OCI-M1 (cell line): ENCODE results near the gene DYDC2.
A peak's percentile ranks its signal among the peaks of the same experiment; 100 is the strongest.
"Not testable (repeated sequence)": the region's sequence is repeated elsewhere in the genome, so short reads cannot be mapped to it uniquely, and the experiment has no call there.

Source experiments
- DNase-seq: peaks from one replicate; lab custom pipeline; 2025; lab: John Stamatoyannopoulos, UW

The DYDC2 gene

DNA sequence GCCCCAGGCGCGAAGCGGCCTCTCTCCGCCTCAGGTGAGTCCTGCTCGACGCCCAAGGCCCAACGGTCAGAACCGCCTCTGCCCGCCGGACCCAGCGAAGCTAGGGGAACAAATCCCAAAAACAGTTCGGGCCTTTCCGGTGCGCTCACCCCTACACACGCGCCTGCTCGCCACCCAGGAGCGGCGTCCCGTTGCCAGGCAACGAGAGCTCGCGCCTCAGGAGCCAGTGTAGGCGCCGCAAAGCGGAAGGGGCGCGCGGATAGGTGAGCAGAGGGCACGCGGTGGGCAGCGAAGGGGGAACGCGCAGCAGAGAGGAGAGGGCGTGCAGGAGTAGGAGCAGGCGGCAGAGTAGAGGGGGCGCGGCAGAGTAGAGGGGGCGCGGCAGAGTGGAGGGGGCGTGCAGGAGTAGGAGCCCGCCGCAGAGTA lies at the start of gene DYDC2, which contains the start of gene DYDC1:
DYDC2 (plus strand) TSS at position 219 of the 426 bp plus-strand sequence. CDS start 5,663 bp downstream, outside the sequence.
DYDC1 (minus strand) TSS at position 193 of the 426 bp plus-strand sequence. CDS start 4,154 bp downstream, outside the sequence.
- DNase-seq: no peak

DNA sequence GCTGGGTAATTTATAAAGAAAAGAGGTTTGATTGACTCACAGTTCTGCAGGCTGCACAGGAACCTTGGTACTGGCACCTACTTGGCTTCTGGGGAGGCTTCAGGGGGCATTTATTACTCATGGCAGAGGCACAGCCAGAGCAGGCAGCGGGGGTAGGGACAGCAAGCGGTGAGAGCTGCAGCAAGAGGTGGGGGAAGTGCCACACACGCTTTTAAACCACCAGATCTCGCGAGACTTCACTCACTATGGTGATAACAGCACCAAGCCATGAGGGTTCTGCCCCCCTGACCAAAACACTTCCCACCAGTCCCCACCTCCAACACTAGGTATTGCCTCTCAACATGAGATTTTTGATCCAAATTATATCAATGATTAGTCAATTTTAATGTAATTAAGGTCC lies 43.1 kb upstream of the DYDC2 start:
- no peak for DNase-seq

GRCh38 chr10:80315391-80315790 lies 41.2 kb upstream of the DYDC2 start:
- DNase-seq: no peak

DNA sequence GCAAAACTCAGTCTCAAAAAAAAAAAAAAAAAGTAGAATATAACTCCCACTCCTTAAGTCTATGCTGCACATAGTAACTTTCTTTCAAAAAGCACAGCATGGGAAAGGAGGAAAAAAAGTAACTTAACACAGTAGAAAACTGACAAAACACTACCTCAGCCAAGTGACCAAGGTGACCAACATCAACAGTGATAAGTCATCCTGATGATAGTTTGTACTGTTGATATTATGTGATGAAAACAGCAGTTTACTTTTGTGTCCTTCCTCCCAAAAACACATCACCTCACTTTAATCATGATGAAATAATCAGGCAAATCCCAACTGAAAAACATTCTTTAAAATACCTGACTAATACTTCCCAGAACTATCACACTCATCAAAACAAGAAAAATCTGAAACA lies 37.8 kb upstream of the DYDC2 start:
- DNase-seq: no peak

GRCh38 chr10:80319318-80319717 lies 37.3 kb upstream of the DYDC2 start:
- no peak for DNase-seq

DNA sequence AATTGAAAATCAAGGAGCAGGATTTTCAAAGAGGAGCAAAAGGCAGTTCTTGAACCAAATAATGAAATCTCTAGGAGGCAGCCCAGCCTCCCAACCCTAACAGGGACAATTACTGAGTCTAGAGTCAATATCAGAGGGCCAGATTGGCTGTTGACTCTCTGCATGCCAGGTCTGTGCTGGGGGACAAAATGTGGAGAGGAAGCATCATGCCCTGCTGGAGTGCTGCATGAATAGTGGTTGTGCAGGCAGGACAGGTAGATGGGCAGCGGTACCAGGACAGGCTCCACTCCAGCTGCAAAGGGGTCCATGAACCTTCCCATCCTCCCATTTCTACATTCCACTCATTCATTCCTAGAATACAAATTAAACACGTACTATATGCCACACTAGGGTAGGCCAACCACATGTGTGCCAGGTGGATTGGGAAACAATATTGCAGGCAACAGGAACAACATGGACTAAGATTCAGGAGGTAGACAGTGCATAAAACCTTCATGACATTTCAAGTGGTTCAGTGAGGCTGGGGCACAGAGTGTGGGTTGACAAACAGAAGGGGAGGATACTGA lies 36.8 kb upstream of the DYDC2 start:
- no peak for DNase-seq

DNA sequence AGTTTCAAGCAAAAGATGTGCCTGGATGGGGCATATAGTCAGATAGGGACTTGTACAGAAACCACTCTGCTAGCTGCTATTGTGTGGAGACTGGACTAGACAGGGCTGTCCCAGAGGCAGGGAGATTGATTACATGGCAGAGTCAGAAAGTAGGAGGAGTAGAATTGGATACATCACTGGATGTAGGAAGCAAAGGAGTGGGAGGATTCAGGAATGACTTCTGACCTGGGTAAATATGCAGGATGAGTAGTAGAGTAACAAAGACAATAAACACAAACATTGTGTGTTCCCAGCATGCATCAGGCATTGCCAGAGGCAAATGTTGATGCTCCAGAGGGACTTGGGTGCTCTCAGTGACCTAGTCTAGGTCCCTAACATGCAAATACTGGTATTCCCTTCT lies 36.2 kb upstream of the DYDC2 start:
- no peak for DNase-seq

- DNase-seq: no peak
These were observed 35.4 kb upstream of the DYDC2 start for GRCh38 chr10:80321183-80321582.

- no peak for DNase-seq
These were observed 34.4 kb upstream of the DYDC2 start for GRCh38 chr10:80322158-80322557.

GRCh38 chr10:80322711-80323110 lies 33.9 kb upstream of the DYDC2 start:
- no peak for DNase-seq

- DNase-seq: no peak
These were observed 33.3 kb upstream of the DYDC2 start for GRCh38 chr10:80323311-80323710.

- peak; percentile 14 for DNase-seq
These were observed 32.5 kb upstream of the DYDC2 start for GRCh38 chr10:80324086-80324485.

- DNase-seq: no peak
These were observed 31.7 kb upstream of the DYDC2 start for GRCh38 chr10:80324891-80325364.

- DNase-seq: no peak
These were observed 22.6 kb upstream of the DYDC2 start for GRCh38 chr10:80333983-80334382.

- peak; percentile 44 for DNase-seq
These were observed 12.3 kb upstream of the DYDC2 start for GRCh38 chr10:80344276-80344675.

DNA sequence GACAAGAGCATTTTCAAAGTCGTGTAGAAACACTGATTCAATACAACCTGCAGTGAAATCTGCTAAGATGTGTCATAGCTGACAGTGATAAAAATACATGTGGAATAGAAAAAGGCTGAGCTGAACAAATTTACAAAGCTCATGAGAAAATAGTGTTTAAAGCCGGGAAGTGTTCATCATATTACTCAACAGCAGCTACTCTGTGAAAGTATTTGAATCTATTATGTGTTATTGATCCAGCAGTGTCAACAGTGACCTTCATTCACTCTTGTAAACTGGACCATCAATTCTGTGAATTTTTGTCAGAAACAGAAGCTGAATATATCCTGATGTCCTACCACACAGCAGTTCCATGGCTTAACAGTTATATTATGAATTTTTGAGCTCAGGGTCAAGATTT lies 11.7 kb upstream of the DYDC2 start:
- no peak for DNase-seq

DNA sequence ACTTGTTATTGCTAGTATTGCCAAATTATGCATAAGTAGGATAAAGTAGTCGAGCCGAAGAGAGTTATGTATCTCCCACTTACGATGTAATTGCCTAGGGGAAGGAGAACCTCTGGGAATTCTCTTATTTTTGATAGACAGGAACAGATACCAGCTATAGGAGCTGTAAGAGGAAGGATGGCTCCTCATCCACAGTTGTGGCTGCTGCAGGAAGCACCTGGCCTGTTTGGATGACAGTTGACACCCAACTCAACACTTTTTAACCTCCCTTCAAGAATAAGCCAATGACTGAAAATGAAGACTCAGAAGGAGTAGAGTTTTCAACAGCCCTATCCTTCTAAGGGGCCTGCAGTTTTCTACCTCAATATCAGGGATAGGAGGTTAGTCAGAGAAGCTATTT lies 6.3 kb upstream of the DYDC2 start:
- DNase-seq: no peak

DNA sequence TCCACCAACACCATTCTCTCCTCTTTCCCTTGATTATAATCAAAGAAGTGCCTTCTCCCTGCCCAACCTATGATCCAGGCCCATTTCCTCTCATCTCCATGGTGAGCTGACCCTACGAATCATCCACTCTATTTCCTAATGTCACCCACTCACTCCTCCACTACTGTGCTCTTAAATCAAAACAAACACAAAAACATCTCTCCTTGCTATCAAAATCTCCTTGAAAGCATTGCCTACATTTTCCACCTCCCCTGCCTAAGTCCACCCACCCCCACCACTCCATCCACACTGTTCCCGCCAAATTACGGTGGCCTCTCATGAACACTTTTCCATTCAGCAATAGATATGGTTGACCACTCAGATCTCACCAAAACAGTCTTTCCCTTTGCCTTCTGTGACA lies 5.4 kb upstream of the DYDC2 start:
- DNase-seq: no peak

GRCh38 chr10:80356989-80357850 lies 639 bp downstream of the DYDC2 start:
- DNase-seq: no peak

GRCh38 chr10:80357851-80358125 lies 1.2 kb downstream of the DYDC2 start:
- no peak for DNase-seq

DNA sequence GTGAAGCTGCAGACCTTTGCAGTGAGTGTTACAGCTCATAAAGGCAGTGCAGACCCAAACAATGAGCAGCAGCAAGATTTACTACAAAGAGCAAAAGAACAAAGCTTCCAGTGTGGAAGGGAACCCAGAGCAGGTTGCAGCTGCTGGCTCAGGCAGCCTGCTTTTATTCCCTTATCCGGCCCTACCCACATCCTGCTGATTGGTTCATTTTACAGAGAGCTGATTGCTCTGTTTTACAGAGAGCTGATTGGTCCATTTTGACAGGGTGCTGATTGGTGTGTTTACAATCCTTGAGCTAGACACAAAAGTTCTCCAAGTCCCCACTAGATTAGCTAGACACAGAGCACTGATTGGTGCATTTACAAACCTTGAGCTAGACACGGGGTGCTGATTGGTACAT lies 2.3 kb downstream of the DYDC2 start:
- DNase-seq: not testable (repeated sequence)

DNA sequence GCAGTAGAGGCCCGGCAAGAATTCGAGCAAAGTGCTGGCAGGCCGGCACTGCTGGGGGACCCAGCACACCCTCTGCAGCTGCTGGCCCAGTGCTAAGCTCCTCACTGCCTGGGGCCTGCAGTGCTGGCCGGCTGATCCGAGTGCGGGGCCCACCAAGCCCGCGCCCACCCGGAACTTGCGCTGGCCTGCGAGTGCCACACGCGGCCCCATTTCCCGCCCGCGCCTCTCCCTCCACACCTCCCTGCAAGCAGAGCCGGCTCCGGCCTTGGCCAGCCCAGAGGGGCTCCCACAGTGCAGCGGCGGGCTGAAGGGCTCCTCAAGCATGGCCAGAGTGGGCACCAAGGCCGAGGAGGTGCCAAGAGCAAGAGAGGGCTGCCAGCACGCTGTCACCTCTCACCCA lies 3.1 kb downstream of the DYDC2 start:
- no peak for DNase-seq

DNA sequence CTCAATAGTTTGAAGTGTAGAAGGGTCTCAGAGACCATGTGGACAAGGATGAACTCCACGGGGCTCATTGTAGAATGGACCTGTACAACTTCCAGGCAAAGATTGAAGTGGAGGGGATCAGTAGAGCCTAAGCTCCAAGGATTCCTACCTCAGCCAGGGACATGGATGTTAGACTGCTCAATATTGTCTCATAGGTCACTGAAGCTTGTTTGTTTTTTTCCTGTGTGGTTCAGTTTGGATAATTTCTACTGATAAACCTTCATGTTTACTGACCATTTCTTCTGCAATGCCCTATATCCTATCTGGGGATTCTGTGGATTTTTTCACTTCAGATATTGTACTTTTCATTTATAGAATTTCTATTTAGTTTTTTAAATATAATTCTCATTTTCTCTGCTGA lies 8.9 kb downstream of the DYDC2 start:
- no peak for DNase-seq

DNA sequence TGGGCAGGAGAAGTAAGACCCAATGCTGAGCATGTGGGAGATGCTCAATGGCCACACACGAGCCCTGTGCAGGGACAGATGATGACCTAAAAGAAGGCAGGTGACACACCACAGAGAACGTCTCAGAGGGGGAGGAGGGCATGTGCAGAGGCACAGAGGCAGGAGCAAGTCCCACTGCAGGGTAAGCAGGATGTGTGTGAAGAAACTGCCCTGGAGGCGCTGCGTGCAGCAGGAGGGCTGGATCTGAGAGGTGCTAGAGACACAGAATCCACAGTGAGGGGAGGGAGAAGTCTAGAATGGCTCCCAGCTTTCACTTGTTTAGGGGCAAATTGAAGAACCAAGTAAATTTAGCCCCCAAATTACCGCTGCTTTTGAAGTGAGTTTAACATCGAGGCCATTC lies 14.9 kb downstream of the DYDC2 start:
- DNase-seq: no peak
